Stimulated activated naive CD4-positive, alpha-beta T cell (primary cell): ENCODE results near the gene TRDMT1.

Experiments
- DNase-seq, 6 experiments: peaks; one replicate each; lab custom pipeline; 2025; lab: John Stamatoyannopoulos, UW

The TRDMT1 gene

GRCh38 chr10:17128261-17128660 lies 73.2 kb downstream of the TRDMT1 start:
- no peak for DNase-seq

- no peak for DNase-seq
These were observed 75.1 kb downstream of the TRDMT1 start for GRCh38 chr10:17126327-17126726.

- no peak for DNase-seq
These were observed 76.1 kb downstream of the TRDMT1 start for GRCh38 chr10:17125206-17125893.

GRCh38 chr10:17123961-17124360 lies 77.5 kb downstream of the TRDMT1 start:
- no peak for DNase-seq

- no peak for DNase-seq
These were observed 78.5 kb downstream of the TRDMT1 start for GRCh38 chr10:17122726-17123661.

- no peak for DNase-seq
These were observed 79.4 kb downstream of the TRDMT1 start for GRCh38 chr10:17122052-17122451.

GRCh38 chr10:17120694-17121093 lies 80.8 kb downstream of the TRDMT1 start:
- DNase-seq, result no peak

- no peak for DNase-seq
These were observed 81.6 kb downstream of the TRDMT1 start for GRCh38 chr10:17119845-17120244.

- DNase-seq, result no peak
These were observed 85.3 kb downstream of the TRDMT1 start for GRCh38 chr10:17116193-17116592.

GRCh38 chr10:17115683-17116082 lies 85.8 kb downstream of the TRDMT1 start:
- no peak for DNase-seq

GRCh38 chr10:17114878-17115444 lies 86.5 kb downstream of the TRDMT1 start:
- DNase-seq, result peak in 1 of 6 experiments; percentile 2

- DNase-seq, result peak in 1 of 6 experiments; percentile 1
These were observed 87.5 kb downstream of the TRDMT1 start for GRCh38 chr10:17113889-17114540.

- DNase-seq, result no peak
These were observed 88.1 kb downstream of the TRDMT1 start for GRCh38 chr10:17113346-17113745.

GRCh38 chr10:17112566-17112965 lies 88.9 kb downstream of the TRDMT1 start:
- no peak for DNase-seq

- DNase-seq, result no peak
These were observed 91.8 kb downstream of the TRDMT1 start for GRCh38 chr10:17109475-17110207.

- DNase-seq, result no peak
These were observed 92.4 kb downstream of the TRDMT1 start for GRCh38 chr10:17109046-17109445.

- no peak for DNase-seq
These were observed 94.5 kb downstream of the TRDMT1 start for GRCh38 chr10:17106991-17107390.

GRCh38 chr10:17101910-17102266 lies 99.6 kb downstream of the TRDMT1 start:
- DNase-seq, result no peak

- DNase-seq, result no peak
These were observed 100.1 kb downstream of the TRDMT1 start for GRCh38 chr10:17101257-17101909.

- no peak for DNase-seq
These were observed 100.9 kb downstream of the TRDMT1 start for GRCh38 chr10:17100586-17100985.

- DNase-seq, result no peak
These were observed 103.5 kb downstream of the TRDMT1 start for GRCh38 chr10:17098012-17098411.
